NCI-H226 (cell line): ENCODE measurements around the gene PRDM16.

ENCODE experiments used
- DNase-seq: peaks from one replicate; pipeline ENCODE4 v3.0.0-alpha.2; 2015

PRDM16 gene

DNA sequence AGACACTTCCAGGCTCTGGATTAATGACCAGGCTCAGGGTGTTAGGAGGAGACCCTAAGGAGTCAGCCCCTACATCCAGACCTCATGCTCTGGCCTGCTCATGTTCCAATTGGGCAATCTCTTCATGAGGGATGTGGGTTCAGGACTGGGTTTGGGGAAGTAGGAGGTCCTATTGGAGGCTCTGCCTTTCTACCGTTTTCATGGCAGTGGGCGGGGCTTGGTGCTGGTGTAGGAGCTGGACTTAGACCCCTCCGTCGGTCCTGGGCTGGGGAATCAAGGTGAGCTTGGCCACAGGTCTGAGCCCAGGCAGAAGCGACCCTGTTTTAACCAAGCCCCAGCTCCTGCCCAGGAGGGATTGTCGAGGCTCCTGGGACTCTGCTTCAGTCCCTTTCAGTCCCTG is 123.4 kb downstream of the PRDM16 start:
- no peak for DNase-seq

DNA sequence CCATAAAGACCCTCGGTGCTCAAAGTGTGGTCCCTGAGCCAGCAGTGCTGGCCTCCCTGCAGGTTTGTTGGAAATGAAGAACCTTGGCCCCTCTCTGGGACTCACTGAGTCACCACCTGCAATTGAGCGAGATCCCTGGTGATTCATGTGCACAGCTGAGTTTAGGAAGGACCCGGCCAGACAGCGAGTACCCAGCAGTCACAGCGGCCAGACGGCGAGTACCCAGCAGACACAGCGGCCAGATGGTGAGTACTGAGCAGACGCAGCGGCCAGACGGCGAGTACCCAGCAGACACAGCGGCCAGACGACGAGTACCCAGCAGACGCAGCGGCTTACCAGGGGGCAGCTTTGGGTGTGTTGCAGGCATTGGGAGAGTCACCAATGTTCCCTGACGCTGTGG is 123.8 kb downstream of the PRDM16 start:
- no peak for DNase-seq

GRCh38 chr1:3193811-3194210 is 124.8 kb downstream of the PRDM16 start:
- no peak for DNase-seq

DNA sequence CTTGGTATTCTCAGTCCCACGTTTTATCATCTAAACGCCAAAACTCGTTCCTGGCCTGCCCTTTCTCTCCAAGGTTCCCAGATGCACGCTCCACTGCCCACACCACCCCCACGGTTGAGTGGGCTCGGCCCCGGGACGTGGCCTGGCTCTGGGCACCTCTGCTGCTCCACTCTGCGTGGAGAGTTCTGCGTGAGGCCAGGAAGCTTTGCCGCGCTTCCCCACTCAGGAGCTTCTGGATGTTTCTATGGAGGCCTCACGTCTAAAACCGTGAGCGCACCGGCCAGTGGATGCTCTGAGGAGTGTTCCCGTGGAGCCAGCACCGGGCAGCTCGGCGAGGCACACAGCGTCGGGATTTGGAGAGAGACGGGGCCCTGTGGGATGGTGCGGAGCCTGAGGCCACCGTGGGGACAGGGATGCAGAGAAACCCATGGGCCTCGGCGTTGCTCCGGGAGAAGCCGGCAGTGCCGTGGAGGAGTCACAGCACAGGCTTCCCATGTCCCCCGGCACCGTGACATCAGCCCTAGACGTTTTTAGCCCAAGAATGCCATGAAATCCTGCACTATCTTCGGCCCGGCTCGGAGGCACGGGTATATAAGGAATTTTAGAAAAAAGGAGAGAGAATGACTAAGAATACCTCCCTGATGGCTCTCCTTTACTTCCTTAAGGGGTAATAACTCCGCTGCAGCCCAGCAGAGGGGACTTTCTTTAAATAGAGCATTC is 125.9 kb downstream of the PRDM16 start:
- DNase-seq = no peak

- no peak for DNase-seq
Observed at GRCh38 chr1:3195480-3195815, 126.4 kb downstream of the PRDM16 start.

- no peak for DNase-seq
Observed at GRCh38 chr1:3195966-3196515, 127.0 kb downstream of the PRDM16 start.

- no peak for DNase-seq
Observed at GRCh38 chr1:3196577-3197245, 127.7 kb downstream of the PRDM16 start.

- DNase-seq = no peak
Observed at GRCh38 chr1:3197781-3198316, 128.8 kb downstream of the PRDM16 start.

GRCh38 chr1:3198371-3199271 is 129.6 kb downstream of the PRDM16 start:
- no peak for DNase-seq

GRCh38 chr1:3204725-3205124 is 135.7 kb downstream of the PRDM16 start:
- no peak for DNase-seq

DNA sequence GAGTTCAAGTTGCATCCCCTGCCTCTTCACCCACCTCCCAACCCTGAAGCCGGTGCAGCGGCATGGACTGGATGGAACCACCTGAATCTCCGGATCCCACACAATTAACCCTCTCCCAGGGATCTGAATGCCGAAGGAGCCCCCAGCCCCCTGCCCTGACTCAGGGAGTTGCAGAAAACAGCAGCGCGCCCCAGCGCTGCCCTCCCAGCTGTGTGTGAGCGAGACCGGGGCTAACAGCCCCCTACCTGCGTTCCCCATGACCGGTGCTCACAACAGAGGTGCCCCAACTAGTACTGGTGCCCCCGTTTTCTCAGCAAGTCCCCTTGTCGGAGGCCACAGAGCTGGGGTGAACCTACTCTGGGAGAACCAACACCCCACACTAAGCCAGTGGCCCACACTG is 136.8 kb downstream of the PRDM16 start:
- DNase-seq = no peak

- DNase-seq = no peak
Observed at GRCh38 chr1:3206696-3207095, 137.7 kb downstream of the PRDM16 start.

DNA sequence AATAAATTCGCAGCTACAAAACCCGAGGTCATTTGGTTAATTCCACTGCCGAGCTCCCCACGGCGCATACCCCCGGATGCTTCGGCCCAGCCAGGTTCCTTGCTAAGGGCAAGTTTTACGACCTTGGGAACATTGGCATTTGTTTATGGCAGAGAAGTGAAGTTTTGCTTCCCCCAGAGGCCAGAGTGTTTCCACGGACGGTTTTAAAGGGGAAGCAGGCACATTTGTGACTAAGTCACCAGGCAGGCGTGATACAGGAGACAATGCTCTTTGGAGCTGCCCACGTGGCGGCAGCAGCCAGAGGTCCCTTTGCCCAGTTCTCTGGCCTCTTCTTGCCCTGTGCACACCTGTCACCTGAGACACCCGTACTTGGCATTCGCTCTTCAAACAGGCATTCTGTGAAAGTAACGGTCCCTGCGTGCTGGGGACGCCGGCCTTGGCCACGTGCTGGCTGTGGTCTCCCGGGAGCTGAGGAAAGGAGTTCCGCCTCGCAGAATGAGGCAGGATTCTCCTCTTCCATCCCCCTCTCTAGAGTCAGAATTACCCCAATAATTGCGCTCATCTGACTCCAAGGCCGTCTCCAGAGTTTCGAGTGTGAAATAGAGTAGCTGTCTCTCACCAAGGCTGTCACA is 138.3 kb downstream of the PRDM16 start:
- DNase-seq = no peak

GRCh38 chr1:3208819-3209200 is 139.8 kb downstream of the PRDM16 start:
- DNase-seq = no peak

- no peak for DNase-seq
Observed at GRCh38 chr1:3209201-3209600, 140.2 kb downstream of the PRDM16 start.

DNA sequence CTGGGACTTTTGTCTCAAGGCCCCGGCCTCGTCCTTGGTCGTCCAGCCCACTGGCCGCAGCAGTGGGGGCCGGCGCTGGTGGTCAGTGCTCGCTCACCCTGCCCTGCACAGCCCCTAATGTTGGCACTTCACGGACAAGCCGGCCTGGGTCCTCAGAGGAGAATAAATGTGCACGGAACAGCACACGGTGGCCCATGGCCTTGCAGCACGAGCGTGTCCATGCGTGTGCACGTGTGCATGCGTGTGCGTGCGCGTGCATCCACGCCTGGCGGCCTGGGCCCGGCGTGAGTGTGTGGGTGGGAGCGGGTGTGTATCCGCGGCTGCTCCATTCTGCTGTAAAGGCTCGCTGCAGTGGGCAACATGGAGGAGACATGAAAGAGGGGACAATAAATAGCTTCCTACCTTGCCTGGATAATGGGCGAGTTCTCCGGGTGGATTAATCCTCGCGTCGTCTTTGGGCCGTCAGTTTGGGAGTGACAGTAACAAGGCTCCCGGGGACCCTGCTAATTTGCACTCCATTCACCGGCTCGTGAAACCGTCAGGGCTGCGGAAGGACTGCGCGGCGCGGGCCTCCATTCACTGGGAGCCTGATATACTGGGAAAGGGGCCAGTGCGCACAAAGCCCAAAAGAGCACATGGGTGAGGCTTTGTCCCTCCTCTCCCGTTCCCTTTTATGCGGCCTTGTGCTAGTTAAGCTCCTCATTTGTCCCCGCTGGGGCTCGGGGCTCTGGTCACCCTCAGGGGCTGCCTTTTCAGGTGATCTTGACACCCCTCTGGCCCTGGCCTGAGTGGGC is 142.8 kb downstream of the PRDM16 start:
- no peak for DNase-seq

GRCh38 chr1:3212453-3213355 is 143.7 kb downstream of the PRDM16 start:
- no peak for DNase-seq

DNA sequence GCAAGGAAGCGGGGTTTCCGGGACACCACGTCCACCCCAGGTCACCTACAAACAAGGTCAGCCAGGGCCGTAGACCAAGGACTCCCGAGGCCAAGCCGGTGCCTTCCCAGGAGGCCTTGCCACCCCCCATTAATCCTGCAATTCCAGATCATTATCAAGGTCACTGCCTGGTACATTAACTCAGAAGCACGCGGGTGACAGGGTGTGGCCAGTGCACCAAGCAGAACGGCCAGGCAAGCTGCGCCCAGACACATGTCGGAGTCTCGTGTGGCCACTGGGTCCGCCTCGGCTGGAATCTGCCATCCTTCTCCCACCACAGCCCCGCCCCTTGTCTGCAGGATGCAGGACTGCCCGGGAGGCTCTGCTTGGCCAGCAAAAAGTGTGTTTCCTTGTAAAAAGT is 144.7 kb downstream of the PRDM16 start:
- DNase-seq = no peak

DNA sequence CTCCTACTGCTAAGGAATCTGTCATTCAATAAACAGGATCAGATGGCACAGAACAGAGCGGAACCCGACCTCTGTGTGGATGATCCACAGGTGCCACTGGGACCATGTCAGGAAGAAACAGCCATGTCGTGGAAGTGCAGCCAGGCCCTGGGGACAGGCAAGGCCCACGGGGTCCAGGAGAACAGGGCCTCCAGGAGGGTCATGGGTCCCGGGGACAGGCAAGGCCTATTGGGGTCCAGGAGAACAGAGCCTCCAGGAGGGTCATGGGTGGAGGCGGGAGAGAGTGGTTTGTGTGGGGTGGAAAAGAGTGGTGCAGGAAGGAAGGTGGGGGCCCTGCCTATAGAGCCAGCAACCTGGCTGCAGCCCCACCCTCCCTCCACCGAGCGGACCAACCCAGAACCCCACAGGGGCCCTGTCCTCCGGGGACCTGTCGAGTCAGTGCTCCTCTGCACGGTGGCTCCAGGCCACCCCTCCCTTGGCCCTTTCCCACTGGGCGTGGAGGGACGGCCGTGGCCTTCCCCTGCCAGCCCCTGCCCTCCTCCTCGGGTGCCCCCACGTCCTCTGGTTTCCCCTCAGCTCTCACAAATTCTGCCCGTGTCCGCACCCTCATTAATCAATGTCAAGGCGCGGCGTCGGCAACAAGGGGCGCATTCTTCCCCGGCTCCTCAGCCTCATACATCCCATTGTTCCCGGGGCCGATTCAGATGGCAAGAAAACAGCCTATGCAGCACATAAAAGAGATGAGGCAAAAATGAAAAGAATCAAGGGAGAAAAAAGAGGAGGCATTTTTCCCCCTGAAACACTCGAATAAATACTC is 146.4 kb downstream of the PRDM16 start:
- DNase-seq = no peak

DNA sequence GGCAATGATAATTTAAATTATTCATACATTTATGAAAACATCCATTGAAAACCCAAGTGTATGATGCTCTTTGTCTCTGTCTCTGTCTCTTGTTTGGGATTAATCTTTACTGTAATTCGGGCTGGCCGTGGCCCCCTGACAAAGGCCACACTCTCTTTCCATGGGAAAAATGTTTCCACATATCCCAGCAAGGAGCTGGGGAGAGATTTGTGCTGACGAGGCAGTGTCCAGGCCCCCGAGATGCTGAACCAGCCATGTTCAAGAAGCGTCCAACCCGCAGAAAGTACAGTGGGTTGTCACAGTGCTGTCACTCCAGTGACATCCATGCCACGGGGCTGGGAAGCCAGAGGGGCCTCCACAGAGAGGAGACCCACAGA is 147.0 kb downstream of the PRDM16 start:
- no peak for DNase-seq
